Effector CD8-positive, alpha-beta T cell (primary cell): Measurements from ENCODE around the gene SCPEP1.

Experiments used
- DNase-seq: peaks from one replicate; lab custom pipeline; 2025; lab: John Stamatoyannopoulos, UW

Gene SCPEP1

DNA sequence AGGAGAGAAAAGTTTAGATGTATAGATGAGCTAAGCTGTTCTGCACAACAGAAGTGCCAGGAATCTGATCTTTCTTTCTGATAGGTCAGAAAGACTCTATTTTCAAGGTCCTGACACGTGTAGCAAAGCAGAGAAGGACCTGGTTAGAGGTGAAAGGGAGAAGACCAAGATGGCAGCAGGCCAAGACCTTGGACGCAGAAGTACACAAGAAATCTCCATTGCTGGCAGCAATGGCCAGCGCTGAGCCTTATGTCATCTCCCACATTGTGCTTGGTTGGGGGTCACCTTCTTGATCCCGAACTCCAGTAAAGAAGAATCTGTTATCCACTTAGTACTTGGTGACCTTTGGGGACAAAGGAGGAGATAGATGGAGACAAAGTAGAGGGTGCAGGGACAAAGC is 65.3 kb downstream of the SCPEP1 start:
- no peak for DNase-seq

DNA sequence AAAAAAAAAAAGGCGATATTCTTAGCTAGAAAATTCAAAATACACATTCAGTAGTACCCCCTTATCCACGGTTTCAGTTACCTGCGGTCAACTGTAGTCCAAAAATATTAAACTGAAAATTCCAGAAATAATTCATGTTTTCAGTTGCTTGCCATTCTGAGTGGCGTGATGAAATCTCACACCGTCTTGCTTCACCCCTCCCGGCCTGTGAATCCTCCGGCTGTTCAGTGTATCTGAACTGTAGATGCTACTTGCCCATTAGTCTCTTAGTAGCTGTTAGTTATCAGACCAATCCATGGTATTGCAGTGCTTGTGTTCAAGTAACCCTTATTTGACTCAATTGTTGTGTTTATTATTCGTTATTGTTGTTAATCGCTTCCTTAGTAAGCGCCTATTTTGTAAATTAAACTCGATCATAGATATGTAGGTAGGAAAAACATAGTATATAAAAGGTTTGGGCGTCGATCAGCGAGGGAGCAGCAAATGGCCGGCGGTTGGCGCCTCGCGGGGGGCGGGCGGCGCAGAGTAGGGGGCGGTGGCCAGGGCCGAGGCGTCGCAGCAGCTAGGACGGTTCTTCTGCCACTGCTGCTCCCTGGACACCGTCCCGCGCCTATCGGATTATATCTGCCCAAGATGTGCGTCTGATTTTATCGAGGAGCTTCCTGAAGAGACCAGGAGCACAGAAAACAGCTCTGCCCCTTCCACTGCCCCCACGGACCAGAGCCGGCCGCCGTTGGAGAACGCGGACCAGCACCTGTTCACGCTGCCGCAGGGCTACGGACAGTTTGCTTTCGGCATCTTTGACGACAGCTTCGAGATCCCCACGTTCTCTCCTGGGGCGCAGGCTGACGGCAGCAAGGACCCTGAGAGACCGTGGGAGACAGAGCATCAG is 67.3 kb downstream of the SCPEP1 start:
- no peak for DNase-seq

DNA sequence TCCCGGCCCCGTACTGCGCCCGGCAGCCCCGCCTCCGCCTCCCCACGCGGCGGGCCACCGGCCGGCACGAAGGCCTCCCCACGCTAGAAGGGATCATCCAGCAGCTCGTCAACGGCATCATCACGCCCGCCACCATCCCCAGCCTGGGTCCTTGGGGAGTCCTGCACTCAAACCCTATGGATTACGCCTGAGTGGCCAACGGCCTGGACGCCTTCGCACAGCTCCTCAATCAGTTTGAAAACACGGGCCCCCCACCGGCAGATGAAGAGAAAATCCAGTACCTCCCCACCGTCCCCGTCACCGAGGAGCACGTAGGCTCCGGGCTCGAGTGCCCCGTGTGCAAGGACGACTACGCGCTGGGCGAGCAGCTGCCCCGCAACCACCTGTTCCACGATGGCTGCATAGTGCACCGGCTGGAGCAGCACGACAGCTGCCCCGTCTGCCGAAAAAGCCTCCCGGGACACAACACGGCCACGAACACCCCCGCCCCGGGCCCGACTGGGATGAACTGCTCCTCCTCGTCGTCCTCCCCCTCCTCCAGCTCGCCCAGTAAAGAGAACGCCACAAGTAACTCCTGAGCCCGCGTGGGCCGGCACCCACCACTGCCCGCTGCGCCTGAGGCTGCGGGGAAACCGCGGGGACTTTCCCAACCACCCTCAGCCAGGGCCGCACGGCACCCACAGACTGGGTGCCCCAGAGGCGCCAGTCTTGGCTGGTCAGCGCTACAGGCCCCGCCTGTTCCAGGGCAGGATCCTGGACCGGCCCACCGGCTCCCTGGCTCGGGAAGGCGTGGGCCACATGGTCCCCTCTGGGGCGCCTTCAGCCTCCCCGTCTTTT is 68.2 kb downstream of the SCPEP1 start:
- DNase-seq, result no peak

DNA sequence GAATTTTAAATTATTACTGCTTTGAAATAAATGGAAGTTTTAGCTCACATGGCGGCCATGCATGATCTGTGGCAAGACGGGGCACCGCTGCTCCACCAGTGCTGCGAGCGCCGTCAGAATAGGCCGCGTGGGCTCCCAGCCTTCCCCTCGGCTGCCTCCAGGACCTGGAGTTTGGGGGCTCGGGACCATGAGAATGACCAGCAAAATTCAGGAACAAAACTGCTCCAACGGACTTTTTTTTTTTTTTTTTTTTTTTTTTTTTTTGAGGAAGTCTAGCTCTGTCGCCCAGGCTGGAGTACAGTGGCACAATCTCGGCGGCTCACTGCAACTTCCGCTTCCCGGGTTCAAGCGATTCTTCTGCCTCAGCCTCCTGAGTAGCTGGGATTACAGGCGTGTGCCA is 68.8 kb downstream of the SCPEP1 start:
- DNase-seq, result no peak

DNA sequence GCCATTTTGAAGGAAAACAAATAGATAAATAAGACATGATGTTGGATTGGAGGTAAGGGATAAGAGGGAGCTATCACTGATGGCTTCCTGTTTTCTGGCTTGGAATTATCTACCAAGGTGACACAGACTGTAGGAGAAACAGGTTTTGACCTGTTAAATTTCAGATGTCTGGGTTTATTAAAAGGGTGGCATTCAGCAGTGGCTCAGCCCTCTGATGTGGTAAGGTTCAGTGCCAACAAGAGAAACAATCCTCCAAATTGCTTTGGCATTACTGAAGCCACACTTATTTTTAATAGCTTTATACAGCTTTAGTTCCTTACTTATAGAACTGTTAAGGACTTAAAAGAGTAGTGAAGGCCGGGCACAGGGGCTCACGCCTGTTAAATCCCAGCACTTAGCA is 70.2 kb downstream of the SCPEP1 start:
- no peak for DNase-seq

DNA sequence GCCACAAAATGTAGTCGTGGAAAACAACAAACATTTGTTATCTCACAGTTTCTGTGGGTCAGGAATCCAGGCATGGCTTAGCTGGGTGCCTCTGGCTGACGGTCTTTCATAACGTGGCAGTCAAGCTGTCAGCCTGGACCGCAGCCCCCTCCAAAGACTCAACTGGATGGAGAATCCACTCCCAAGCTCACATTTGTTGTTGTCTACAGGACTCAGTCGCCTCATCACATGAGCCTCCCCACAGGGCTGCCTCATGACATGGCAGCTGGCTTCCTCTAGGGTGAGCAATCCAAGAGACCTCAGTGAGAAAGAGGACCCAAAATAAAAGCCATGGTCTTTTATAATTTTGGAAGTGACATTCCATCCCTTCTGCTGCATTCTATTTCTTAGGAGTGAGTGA is 72.4 kb downstream of the SCPEP1 start:
- no peak for DNase-seq

DNA sequence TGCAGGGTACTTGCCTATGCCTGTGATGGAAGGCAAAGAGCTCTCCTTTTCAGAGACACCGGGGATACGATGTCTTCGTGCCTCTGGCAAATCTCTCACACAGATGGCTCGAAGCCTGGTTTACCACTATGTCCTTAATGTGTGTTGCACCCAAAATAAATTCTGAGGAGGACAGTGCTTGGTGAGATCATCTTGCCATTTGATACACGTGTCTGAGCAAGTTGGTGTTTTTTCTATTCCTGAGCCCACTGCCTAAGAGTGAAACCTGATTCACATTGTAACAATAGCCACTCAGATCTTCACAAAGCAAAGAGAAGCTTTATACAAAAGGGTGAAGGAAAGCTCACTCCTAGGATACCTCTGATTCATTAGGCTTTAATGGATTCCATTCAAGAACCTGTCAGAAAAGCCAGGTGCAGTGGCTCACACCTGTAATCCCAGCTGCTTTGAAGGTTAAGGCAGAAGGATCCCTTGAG is 74.0 kb downstream of the SCPEP1 start:
- no peak for DNase-seq
